Measurements from ENCODE around the gene MDGA2. TPM values are rescaled to one million over a fixed set of nuclear protein-coding genes. Genes with fewer than 3 reads are reported as not detected.

Gene MDGA2
- total RNA-seq, 4 donors from 2014 or later: 4.2 TPM; not detected in 3

DNA sequence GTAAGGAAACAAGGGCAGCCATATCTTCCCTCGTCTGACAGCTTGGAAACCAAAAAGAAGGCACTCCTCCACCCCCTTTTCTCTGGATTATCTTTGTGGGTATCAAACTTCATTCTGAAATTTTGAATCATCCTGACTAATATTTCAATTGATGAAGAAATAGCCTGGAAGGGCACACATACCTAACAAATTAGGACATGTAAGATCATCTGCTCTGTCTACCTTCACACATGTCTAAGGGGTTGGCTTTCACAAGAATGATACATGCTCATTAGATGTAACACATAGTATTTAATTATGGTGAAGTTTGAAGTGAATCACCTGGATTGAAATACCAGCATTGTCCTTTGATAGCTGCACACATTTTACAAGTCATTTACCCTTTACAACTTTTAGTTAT lies 675.7 kb downstream of the MDGA2 start:
- no peak for DNase-seq
- no peaks in the 10 kb centered on the region for H3K36me3 ChIP-seq
- H3K4me1 ChIP-seq: no peaks in the 10 kb centered on the region
- no peak overlapping the region for H3K27ac ChIP-seq
- no peaks in the 10 kb centered on the region for H3K9me3 ChIP-seq
- H3K27me3 ChIP-seq: no peaks in the 10 kb centered on the region
- TF ChIP-seq, protein P1, sequence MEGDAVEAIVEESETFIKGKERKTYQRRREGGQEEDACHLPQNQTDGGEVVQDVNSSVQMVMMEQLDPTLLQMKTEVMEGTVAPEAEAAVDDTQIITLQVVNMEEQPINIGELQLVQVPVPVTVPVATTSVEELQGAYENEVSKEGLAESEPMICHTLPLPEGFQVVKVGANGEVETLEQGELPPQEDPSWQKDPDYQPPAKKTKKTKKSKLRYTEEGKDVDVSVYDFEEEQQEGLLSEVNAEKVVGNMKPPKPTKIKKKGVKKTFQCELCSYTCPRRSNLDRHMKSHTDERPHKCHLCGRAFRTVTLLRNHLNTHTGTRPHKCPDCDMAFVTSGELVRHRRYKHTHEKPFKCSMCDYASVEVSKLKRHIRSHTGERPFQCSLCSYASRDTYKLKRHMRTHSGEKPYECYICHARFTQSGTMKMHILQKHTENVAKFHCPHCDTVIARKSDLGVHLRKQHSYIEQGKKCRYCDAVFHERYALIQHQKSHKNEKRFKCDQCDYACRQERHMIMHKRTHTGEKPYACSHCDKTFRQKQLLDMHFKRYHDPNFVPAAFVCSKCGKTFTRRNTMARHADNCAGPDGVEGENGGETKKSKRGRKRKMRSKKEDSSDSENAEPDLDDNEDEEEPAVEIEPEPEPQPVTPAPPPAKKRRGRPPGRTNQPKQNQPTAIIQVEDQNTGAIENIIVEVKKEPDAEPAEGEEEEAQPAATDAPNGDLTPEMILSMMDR (IDR thresholded peaks at IDR 0.05): no peak
- TF ChIP-seq POLR2A (IDR thresholded peaks at IDR 0.05): no peak
- H3K4me3 ChIP-seq: no peak overlapping the region
- intact Hi-C loops (cut with DNase I; ENCODE audit: low total_unique reads): no loop called here

DNA sequence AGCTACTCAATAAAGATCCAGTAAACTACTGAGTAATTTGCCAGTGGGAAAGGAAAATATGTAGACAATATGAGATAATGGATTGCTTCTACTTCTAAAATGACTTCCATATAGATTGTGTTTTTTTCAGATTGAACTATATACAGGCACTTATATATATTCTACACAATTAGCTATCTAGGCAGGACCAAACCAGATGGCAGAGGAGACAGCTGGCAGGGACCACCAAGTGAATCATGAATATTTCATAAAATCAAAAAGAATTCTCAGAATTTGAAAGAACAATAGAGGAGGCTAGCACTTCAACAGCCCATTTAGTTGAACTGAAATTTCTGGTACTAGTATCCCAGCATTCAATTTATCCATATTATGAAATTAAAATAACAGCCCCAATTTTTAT lies 685.8 kb downstream of the MDGA2 start:
- DNase-seq: no peak
- Histone ChIP-seq H3K36me3 (no peaks in the 10 kb centered on the region), H3K4me3 (no peak overlapping the region), H3K9me3 (no peaks in the 10 kb centered on the region), H3K27ac (no peak overlapping the region), H3K4me1 (no peaks in the 10 kb centered on the region), H3K27me3 (no peaks in the 10 kb centered on the region)
- TF ChIP-seq POLR2A (IDR thresholded peaks at IDR 0.05): no peak
- TF ChIP-seq, protein P1 (IDR thresholded peaks at IDR 0.05): no peak
- intact Hi-C loops (cut with DNase I; ENCODE audit: low total_unique reads): no loop called here

- DNase-seq: no peak
- no peak overlapping the region for H3K27ac ChIP-seq
- intact Hi-C loops (cut with DNase I; ENCODE audit: low total_unique reads): no loop called here
- no peaks in the 10 kb centered on the region for H3K9me3 ChIP-seq
- no peaks in the 10 kb centered on the region for H3K27me3 ChIP-seq
- no peaks in the 10 kb centered on the region for H3K4me1 ChIP-seq
- no peaks in the 10 kb centered on the region for H3K36me3 ChIP-seq
- H3K4me3 ChIP-seq: no peak overlapping the region
- TF ChIP-seq POLR2A (IDR thresholded peaks at IDR 0.05): no peak
- TF ChIP-seq, protein P1 (IDR thresholded peaks at IDR 0.05): no peak
These were observed 687.1 kb downstream of the MDGA2 start for GRCh38 chr14:46988312-46988711.

DNA sequence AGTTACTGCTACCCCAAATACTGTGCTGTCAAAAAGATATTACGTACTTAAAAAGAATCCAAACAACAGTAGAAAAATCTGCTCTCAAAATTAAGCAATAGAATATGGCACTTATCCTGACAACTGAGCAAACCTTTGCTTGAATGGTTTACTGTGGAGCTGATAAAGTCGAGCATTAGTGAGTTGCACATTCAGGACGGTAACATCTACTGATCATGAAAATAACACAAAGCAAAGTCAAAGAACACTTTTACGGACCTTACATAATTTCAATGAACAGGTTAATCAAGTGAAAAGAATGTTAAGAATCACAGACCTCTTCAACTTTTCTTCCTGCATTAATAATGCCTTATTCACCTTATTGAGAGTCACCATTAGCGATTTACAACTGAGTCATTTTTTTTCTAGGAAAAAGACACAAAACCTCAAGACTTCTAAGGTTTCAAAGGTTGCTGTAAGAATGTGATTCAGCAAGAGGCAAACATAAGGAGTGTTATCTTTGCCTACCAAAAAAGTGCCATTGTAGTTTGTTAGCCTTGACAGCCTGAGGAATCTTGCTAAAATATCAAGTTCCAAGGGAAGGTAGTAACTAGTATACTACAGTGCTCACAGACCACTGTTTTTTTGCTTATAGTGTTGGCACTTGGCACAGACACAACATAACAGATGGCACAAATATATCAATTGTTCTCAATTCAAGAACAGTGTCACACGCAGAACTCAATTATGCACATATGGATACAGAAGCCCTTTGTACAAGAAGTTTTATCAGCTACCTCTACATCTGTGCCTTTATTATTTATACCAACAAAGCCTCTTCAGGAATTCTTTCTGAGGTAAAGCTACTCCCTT lies 689.6 kb downstream of the MDGA2 start:
- Histone ChIP-seq H3K4me1 (no peaks in the 10 kb centered on the region), H3K4me3 (no peak overlapping the region), H3K27ac (no peak overlapping the region), H3K36me3 (no peaks in the 10 kb centered on the region), H3K27me3 (no peaks in the 10 kb centered on the region), H3K9me3 (no peaks in the 10 kb centered on the region)
- DNase-seq: no peak
- TF ChIP-seq POLR2A (IDR thresholded peaks at IDR 0.05): no peak
- TF ChIP-seq, protein P1 (IDR thresholded peaks at IDR 0.05): no peak
- intact Hi-C loops (cut with DNase I; ENCODE audit: low total_unique reads): no loop called here

- intact Hi-C loops (cut with DNase I; ENCODE audit: low total_unique reads): no loop called here
- H3K4me1 ChIP-seq: no peaks in the 10 kb centered on the region
- H3K4me3 ChIP-seq: no peak overlapping the region
- no peaks in the 10 kb centered on the region for H3K27me3 ChIP-seq
- DNase-seq: no peak
- no peak overlapping the region for H3K27ac ChIP-seq
- H3K9me3 ChIP-seq: no peaks in the 10 kb centered on the region
- H3K36me3 ChIP-seq: no peaks in the 10 kb centered on the region
- TF ChIP-seq POLR2A (IDR thresholded peaks at IDR 0.05): no peak
- TF ChIP-seq, protein P1 (IDR thresholded peaks at IDR 0.05): no peak
These were observed 702.1 kb downstream of the MDGA2 start for GRCh38 chr14:46973295-46973694.

Data from uterus (tissue), 4 donors.